Endothelial cell of umbilical vein (primary cell): Measurements from ENCODE around the gene MINDY2. TPM values are rescaled to one million over a fixed set of nuclear protein-coding genes. Genes with fewer than 3 reads are reported as not detected.
"Not testable (repeated sequence)": the region's sequence is repeated elsewhere in the genome, so short reads cannot be mapped to it uniquely, and the experiment has no call there.

ENCODE experiments used
- BruUV-seq: library from RNA; stranded (reverse); fragments of 400-500 nt; replicated peaks from 2 replicates; lab custom pipeline; 2021; lab: Mats Ljungman, UMichigan
- CTCF ChIA-PET: fragments of 300-600, 350-600 bp; sonication (Branson Sonifier 250); formaldehyde crosslinking; loops from one replicate; lab custom pipeline; 2021; ENCODE audit warnings: antibody characterized with exemption, inconsistent platforms; lab: Charles Lee
- POLR2A ChIA-PET: fragments of 300-600, 350-600 bp; sonication (Branson Sonifier 250); formaldehyde crosslinking; loops from one replicate; lab custom pipeline; 2021; ENCODE audit warnings: antibody characterized with exemption, inconsistent platforms; lab: Charles Lee
- DNase-seq: peaks from one replicate; pipeline ENCODE4 v3.0.0-alpha.2; 2011; ENCODE audit warnings: low read depth, low spot score
- FAIRE-seq: peaks from 2 replicates; lab custom pipeline; 2011; peaks lifted over from hg19 to GRCh38; lab: Jason Lieb, UNC
- H2AFZ ChIP-seq: 2 replicates; pipeline ENCODE4 v1.6.0; 2012; ENCODE audit warnings: low read depth, low read length, control low read depth, inconsistent platforms
- H3K27ac ChIP-seq: 2 replicates; pipeline ENCODE4 v1.5.1; 2011; ENCODE audit warnings: low read depth, mild to moderate bottlenecking, control low read depth, low read length, moderate library complexity; ENCODE audit not compliant: insufficient read depth
- H3K27me3 ChIP-seq, 2 experiments: 2 replicates each; pipeline versions ENCODE4 v1.6.0 to v1.6.1; 2011; ENCODE audit warnings: low read length in 2 of 2, mixed read lengths in 1 of 2; ENCODE audit not compliant: control insufficient read depth in 2 of 2, insufficient read depth in 2 of 2
- H3K36me3 ChIP-seq, 2 experiments: 2 replicates in 1 of 2; 3 replicates in 1 of 2; pipeline ENCODE4 v1.5.1; 2011; ENCODE audit warnings: low read length in 2 of 2, mild to moderate bottlenecking in 1 of 2, moderate library complexity in 1 of 2; ENCODE audit not compliant: control insufficient read depth in 2 of 2, insufficient read depth in 2 of 2; ENCODE audit errors: extremely low read depth in 1 of 2
- H3K4me1 ChIP-seq: 3 replicates; pipeline ENCODE4 v1.5.1; 2011; ENCODE audit warnings: mild to moderate bottlenecking, low read length; ENCODE audit not compliant: control insufficient read depth, insufficient read depth; ENCODE audit errors: extremely low read depth
- H3K4me2 ChIP-seq: 2 replicates; pipeline ENCODE4 v1.6.1; 2011; ENCODE audit warnings: low read length, control low read depth, mixed read lengths; ENCODE audit not compliant: insufficient read depth
- H3K4me3 ChIP-seq, 3 experiments: fragments of 200-600 bp in 1 of 3; sonication (generic), shearing (Covaris generic) in 1 of 3; replicated peaks in 1 of 3; 2 replicates each; pipeline ENCODE4 v1.5.1; 2011 to 2016; ENCODE audit warnings: control low read depth in 3 of 3, low read length in 3 of 3, mild to moderate bottlenecking in 2 of 3, inconsistent platforms in 1 of 3, low read depth in 1 of 3, moderate library complexity in 1 of 3; ENCODE audit not compliant: insufficient read depth in 1 of 3
- H3K79me2 ChIP-seq: 2 replicates; pipeline ENCODE4 v1.6.0; 2012; ENCODE audit warnings: low read length, inconsistent platforms; ENCODE audit not compliant: control insufficient read depth, insufficient read depth
- H3K9ac ChIP-seq: replicated peaks from 2 replicates; pipeline ENCODE3; 2011; ENCODE audit warnings: low read length, control low read depth; ENCODE audit not compliant: insufficient read depth; ENCODE audit errors: extremely low read depth
- H3K9me1 ChIP-seq: replicated peaks from 3 replicates; pipeline ENCODE4 v1.6.0; 2011; ENCODE audit warnings: mild to moderate bottlenecking, low read length; ENCODE audit not compliant: control insufficient read depth, insufficient read depth; ENCODE audit errors: extremely low read depth
- H3K9me3 ChIP-seq: replicated peaks from 2 replicates; pipeline ENCODE4 v1.5.1; 2012; ENCODE audit warnings: low read length, inconsistent platforms; ENCODE audit not compliant: control insufficient read depth, insufficient read depth
- H4K20me1 ChIP-seq: replicated peaks from 2 replicates; pipeline ENCODE3; 2011; ENCODE audit warnings: mild to moderate bottlenecking, low read length; ENCODE audit not compliant: control insufficient read depth, insufficient read depth; ENCODE audit errors: extremely low read depth
- CTCF ChIP-seq, 2 donors: IDR thresholded peaks; 1 replicate in 1 of 2; 2 replicates in 1 of 2; pipeline ENCODE4 v1.5.1; 2011; ENCODE audit warnings: low read length in 2 of 2, mild to moderate bottlenecking in 2 of 2, moderate library complexity in 2 of 2, control low read depth in 1 of 2, inconsistent platforms in 1 of 2, low read depth in 1 of 2; ENCODE audit not compliant: insufficient read depth in 1 of 2; ENCODE audit errors: extremely low read depth in 1 of 2
- EZH2 ChIP-seq: IDR thresholded peaks from 2 replicates; pipeline ENCODE4 v1.6.1; 2012; ENCODE audit warnings: borderline replicate concordance, low read depth, mild to moderate bottlenecking, moderate library complexity, low read length, inconsistent platforms; ENCODE audit not compliant: severe bottlenecking
- FOS ChIP-seq: IDR thresholded peaks from 2 replicates; pipeline ENCODE4 v1.6.1; 2011; ENCODE audit warnings: mild to moderate bottlenecking, low read length, moderate library complexity, borderline replicate concordance; ENCODE audit not compliant: insufficient read depth
- GATA2 ChIP-seq: IDR thresholded peaks from 2 replicates; pipeline ENCODE4 v1.7.0; 2011; ENCODE audit warnings: low read depth, mild to moderate bottlenecking, moderate library complexity, mixed read lengths, low read length; ENCODE audit not compliant: insufficient read length, insufficient read depth
- JUN ChIP-seq: IDR thresholded peaks from 2 replicates; pipeline ENCODE4 v1.6.1; 2011; ENCODE audit warnings: borderline replicate concordance, low read depth; ENCODE audit not compliant: insufficient read length, insufficient read depth
- MAX ChIP-seq: IDR thresholded peaks from 2 replicates; pipeline ENCODE4 v1.6.1; 2011; ENCODE audit not compliant: insufficient read depth, insufficient read length
- MYC ChIP-seq: IDR thresholded peaks from one replicate; pipeline ENCODE4 v1.6.1; 2011; ENCODE audit warnings: mild to moderate bottlenecking, low read depth, low read length
- POLR2A ChIP-seq: IDR thresholded peaks from 2 replicates; pipeline ENCODE4 v1.6.1; 2012; ENCODE audit warnings: low read depth, mild to moderate bottlenecking, control low read depth, low read length
- POLR2AphosphoS5 ChIP-seq: IDR thresholded peaks from 2 replicates; pipeline ENCODE4 v1.6.1; 2012; ENCODE audit warnings: low read depth, mild to moderate bottlenecking, control low read depth, low read length, moderate library complexity; ENCODE audit not compliant: insufficient read depth
- dilution Hi-C: fragments of 300-500 bp; cut with MboI; formaldehyde crosslinking; loops from one replicate; pipeline ENCODE4 v1.15.0; 2019; ENCODE audit warnings: low sequenced_read_pairs; ENCODE audit not compliant: extremely low pct_ligation_motif_present
- intact Hi-C: fragments of 100-400 bp; cut with micrococcal nuclease; formaldehyde crosslinking; loops from one replicate; pipeline ENCODE4 v1.10.0; 2022
- polyA plus RNA-seq, 4 experiments: library from polyadenylated mRNA; depleted of rRNA in 3 of 4; stranded (reverse) in 3 of 4; unstranded in 1 of 4; fragments of >200 nt; gene quantifications; 2 replicates each; pipeline versions ENCODE4 v1.2.1 to v1.2.3, GENCODE V29; 2011 to 2012; ENCODE audit warnings: missing spikeins in 1 of 4
- total RNA-seq: library from RNA; stranded (reverse); gene quantifications from 2 replicates; pipeline ENCODE4 v1.2.3, GENCODE V29; 2021

Gene MINDY2
- total and polyA plus RNA-seq, 2 donors (not counting 3 experiments of a cell fraction or from before 2014, with no cell fraction given) = 1.6 to 13.7 TPM

DNA sequence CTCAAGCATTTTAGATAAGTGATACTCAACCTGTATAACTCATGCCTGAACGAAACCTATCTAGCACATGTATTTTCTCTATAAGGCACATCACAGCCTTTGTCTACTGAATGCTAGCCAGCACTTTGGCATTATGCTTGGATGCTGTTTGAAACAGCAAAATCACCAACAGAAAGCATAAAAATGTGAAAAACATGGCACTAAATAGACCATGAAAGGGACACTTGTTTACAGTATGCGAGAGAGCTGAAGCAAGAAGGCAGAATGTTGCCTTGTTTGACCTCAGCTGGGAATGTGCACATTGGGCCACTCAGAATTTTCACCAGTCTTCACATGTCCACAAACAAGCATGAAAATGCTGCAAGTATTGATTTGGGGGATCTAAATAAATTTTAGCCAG, 59.5 kb downstream of the MINDY2 start:
- H3K27ac ChIP-seq = no peak overlapping the region
- no peaks in the 10 kb centered on the region for H3K36me3 ChIP-seq
- TF ChIP-seq FOS (no peak), CTCF (IDR thresholded peaks at IDR 0.05; ENCODE audit: extremely low read depth in 1 of 2, insufficient read depth in 1 of 2, low read depth in 1 of 2, low read length in 2 of 2) (no peak), GATA2 (no peak), POLR2A (no peak), MAX (no peak), MYC (no peak), POLR2AphosphoS5 (no peak), JUN (no peak), EZH2 (no peak)
- dilution Hi-C loops (no loop called here), intact Hi-C loops (no loop called here)
- DNase-seq = no peak
- no peak overlapping the region for H2AFZ ChIP-seq
- H3K27me3 ChIP-seq = no peaks in the 10 kb centered on the region
- H3K4me2 ChIP-seq = no peak overlapping the region
- no peak for FAIRE-seq
- H3K4me3 ChIP-seq = no peak overlapping the region
- no peaks in the 10 kb centered on the region for H3K4me1 ChIP-seq
- CTCF ChIA-PET = no interaction called here
- H3K9ac ChIP-seq = no peak overlapping the region
- H3K9me3 ChIP-seq = no peaks in the 10 kb centered on the region
- no TSS peak for BruUV-seq
- POLR2A ChIA-PET = no interaction called here
- H3K9me1 ChIP-seq = no peaks in the 10 kb centered on the region
- no peaks in the 10 kb centered on the region for H3K79me2 ChIP-seq
- no peaks in the 10 kb centered on the region for H4K20me1 ChIP-seq

DNA sequence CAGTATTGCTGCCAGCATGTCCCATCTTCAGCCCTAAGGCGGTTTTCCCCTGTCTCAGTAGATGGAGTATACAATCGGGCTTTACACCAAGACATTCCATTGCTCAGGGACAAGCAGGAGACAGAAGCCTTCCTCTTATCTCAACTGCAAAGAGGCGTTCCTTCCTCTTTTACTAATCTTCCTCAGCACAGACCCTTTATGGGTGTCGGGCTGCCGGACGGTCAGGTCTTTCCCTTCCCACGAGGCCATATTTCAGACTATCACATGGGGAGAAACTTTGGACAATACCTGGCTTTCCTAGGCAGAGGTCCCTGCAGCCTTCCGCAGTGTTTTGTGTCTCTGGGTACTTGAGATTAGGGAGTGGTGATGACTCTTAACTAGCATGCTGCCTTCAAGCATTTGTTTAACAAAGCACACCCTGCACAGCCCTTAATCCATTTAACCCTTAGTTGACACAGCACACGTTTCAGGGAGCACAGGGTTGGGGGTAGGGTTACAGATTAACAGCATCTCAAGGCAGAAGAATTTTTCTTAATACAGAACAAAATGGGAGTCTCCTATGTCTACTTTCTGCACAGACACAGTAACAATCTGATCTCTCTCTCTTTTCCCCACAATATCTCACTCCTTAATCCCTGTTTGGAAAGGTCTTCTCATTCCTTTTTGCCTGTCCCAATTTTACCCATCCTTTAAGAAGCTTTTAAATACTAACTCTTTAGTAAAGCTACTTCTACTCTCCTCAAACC, 62.8 kb downstream of the MINDY2 start:
- H3K27ac ChIP-seq, H3K9me3 ChIP-seq, H3K4me3 ChIP-seq, H3K79me2 ChIP-seq, H3K4me1 ChIP-seq, FAIRE-seq, H3K36me3 ChIP-seq, H2AFZ ChIP-seq, POLR2A ChIA-PET, H3K27me3 ChIP-seq, DNase-seq, BruUV-seq, H3K9ac ChIP-seq, H3K4me2 ChIP-seq, H4K20me1 ChIP-seq, dilution Hi-C loops, intact Hi-C loops, H3K9me1 ChIP-seq: not testable (repeated sequence)
- CTCF ChIA-PET = interaction anchor here (1.0 kb wide), 1 partner anchor 12 kb away, joined by 3 read pairs; no protein-coding TSS in a partner anchor
